Gastroesophageal sphincter (tissue), 4 donors: ENCODE results near the gene IFI30. TPM values are rescaled to one million over a fixed set of nuclear protein-coding genes. Genes with fewer than 3 reads are reported as not detected.

Source experiments
- ATAC-seq: fragments of 150-250 bp; one replicate; pipeline ENCODE4 v1.9.1; 2016; ENCODE audit warnings: mild to moderate bottlenecking, moderate library complexity
- H3K27ac ChIP-seq, 4 donors: fragments of 200-600 bp; sonication (generic) in 3 of 4; 1 replicate in 3 of 4; 2 replicates in 1 of 4; pipeline ENCODE4 v1.5.1; 2016 to 2019
- H3K27me3 ChIP-seq: fragments of 200-600 bp; sonication (generic); one replicate; pipeline ENCODE4 v1.5.1; 2019
- H3K36me3 ChIP-seq, 2 donors: fragments of 200-600 bp; sonication (generic); one replicate each; pipeline ENCODE4 v1.5.1; 2019; ENCODE audit warnings: control low read depth in 1 of 2
- H3K4me1 ChIP-seq, 3 donors: fragments of 200-600 bp; sonication (generic); 1 replicate in 2 of 3; 2 replicates in 1 of 3; pipeline ENCODE4 v1.5.1; 2016 to 2019; ENCODE audit warnings: control low read depth in 2 of 3
- H3K4me3 ChIP-seq, 2 donors: fragments of 200-600 bp; sonication (generic); one replicate each; pipeline ENCODE4 v1.5.1; 2019; ENCODE audit warnings: mild to moderate bottlenecking in 1 of 2, moderate library complexity in 1 of 2
- H3K9me3 ChIP-seq, 3 donors: fragments of 200-600 bp; sonication (generic); one replicate each; pipeline ENCODE4 v1.5.1; 2017 to 2019; ENCODE audit warnings: control low read depth in 2 of 3
- CTCF ChIP-seq, 4 experiments: fragments of 200-600 bp in 2 of 4; fragments of 450-650 bp in 2 of 4; sonication (generic) in 1 of 4; IDR thresholded peaks; one replicate each; pipeline ENCODE4 v1.5.1; 2017 to 2019; ENCODE audit warnings: antibody characterized with exemption in 4 of 4, mild to moderate bottlenecking in 2 of 4, moderate library complexity in 2 of 4
- EP300 ChIP-seq: sonication (generic); formaldehyde crosslinking; IDR thresholded peaks from one replicate; pipeline ENCODE4 v1.6.1; 2017; ENCODE audit warnings: antibody characterized with exemption, mild to moderate bottlenecking
- POLR2A ChIP-seq, 2 donors: fragments of 450-650 bp; IDR thresholded peaks; one replicate each; pipeline ENCODE4 v1.6.1; 2017; ENCODE audit warnings: antibody characterized with exemption in 2 of 2, mild to moderate bottlenecking in 2 of 2, moderate library complexity in 1 of 2
- POLR2AphosphoS5 ChIP-seq: sonication (generic); formaldehyde crosslinking; IDR thresholded peaks from one replicate; pipeline ENCODE4 v1.6.1; 2017; ENCODE audit warnings: antibody characterized with exemption
- WGBS, 2 donors: methylation state at CpG; one replicate each; pipeline ENCODE4 v1.1.5; 2018; ENCODE audit warnings: low coverage in 1 of 2; 5-methylcytosine and 5-hydroxymethylcytosine counted together
- total RNA-seq, 4 donors: library from RNA; depleted of rRNA; stranded (reverse); fragments of >200 nt; gene quantifications; one replicate each; pipeline ENCODE4 v1.1.0, GENCODE V29; 2016

Gene IFI30
- total RNA-seq, 4 donors from 2014 or later: 4.4 to 79.6 (median 40.8) TPM

GRCh38 chr19:18145391-18145999, 28.1 kb upstream of the IFI30 start:
- H3K27me3 ChIP-seq: no peaks in the 10 kb centered on the region
- WGBS, 2 donors: 60 to 100% methylated on average over 1 of the region's 19 CpGs

GRCh38 chr19:18147396-18147795, 26.2 kb upstream of the IFI30 start:
- TF ChIP-seq POLR2A (IDR thresholded peaks at IDR 0.05) (no peak), CTCF (IDR thresholded peaks at IDR 0.05) (no peak), POLR2AphosphoS5 (no peak), EP300 (no peak)
- 70 to 71% methylated on average over 3 to 4 of the region's 13 CpGs for WGBS, 2 donors
- no peak overlapping the region for H3K4me3 ChIP-seq

More at GRCh38 chr19:18145391-18145999, 28.1 kb upstream of the IFI30 start:
- TF ChIP-seq EP300 (no peak), CTCF (IDR thresholded peaks at IDR 0.05) (no peak), POLR2A (IDR thresholded peaks at IDR 0.05) (no peak), POLR2AphosphoS5 (no peak)
- H3K36me3 ChIP-seq: peaks cover 0 to 75% of the 10 kb centered on the region in 2 donors
- H3K4me1 ChIP-seq: no peaks in the 10 kb centered on the region
- no peak for ATAC-seq
- no peak overlapping the region for H3K27ac ChIP-seq
- no peak overlapping the region for H3K4me3 ChIP-seq
- H3K9me3 ChIP-seq: no peaks in the 10 kb centered on the region

GRCh38 chr19:18149596-18149975, 24.0 kb upstream of the IFI30 start:
- H3K36me3 ChIP-seq: peaks cover 0 to 34% of the 10 kb centered on the region in 2 donors
- no peak overlapping the region for H3K27ac ChIP-seq
- H3K4me3 ChIP-seq: no peak overlapping the region
- ATAC-seq: no peak
- no peaks in the 10 kb centered on the region for H3K27me3 ChIP-seq
- H3K4me1 ChIP-seq: peaks cover 0 to 24% (median 17%) of the 10 kb centered on the region in 3 donors
- no peak for TF ChIP-seq POLR2A (IDR thresholded peaks at IDR 0.05)
- TF ChIP-seq EP300: no peak
- TF ChIP-seq POLR2AphosphoS5: no peak
- TF ChIP-seq CTCF (IDR thresholded peaks at IDR 0.05): no peak
- WGBS, 2 donors: 0 to 71% methylated on average over 1 to 6 of the region's 16 CpGs
- no peaks in the 10 kb centered on the region for H3K9me3 ChIP-seq

More at GRCh38 chr19:18147396-18147795, 26.2 kb upstream of the IFI30 start:
- peaks cover 0 to 12% (median 8%) of the 10 kb centered on the region in 3 donors for H3K4me1 ChIP-seq
- no peaks in the 10 kb centered on the region for H3K27me3 ChIP-seq
- H3K27ac ChIP-seq: no peak overlapping the region
- peaks cover 0 to 56% of the 10 kb centered on the region in 2 donors for H3K36me3 ChIP-seq
- no peak for ATAC-seq
- no peaks in the 10 kb centered on the region for H3K9me3 ChIP-seq

- 40 to 68% methylated on average over 1 to 4 of the region's 18 CpGs for WGBS, 2 donors
- ATAC-seq: no peak
- Histone ChIP-seq H3K36me3 (peaks cover 0 to 25% of the 10 kb centered on the region in 2 donors), H3K4me1 (peaks cover 0 to 38% (median 17%) of the 10 kb centered on the region in 3 donors), H3K4me3 (no peak overlapping the region), H3K27ac (peak overlapping the region in 3 of 4 donors; percentile 84 to 97 (median 97)), H3K9me3 (no peaks in the 10 kb centered on the region), H3K27me3 (no peaks in the 10 kb centered on the region)
- no peak for TF ChIP-seq EP300
- TF ChIP-seq CTCF (IDR thresholded peaks at IDR 0.05): no peak
- no peak for TF ChIP-seq POLR2AphosphoS5
- no peak for TF ChIP-seq POLR2A (IDR thresholded peaks at IDR 0.05)
Observed at GRCh38 chr19:18150776-18151624, 22.6 kb upstream of the IFI30 start.
